Mucosa of descending colon (tissue), 3 donors: ENCODE measurements around the gene SPAG17. TPM values are rescaled to one million over a fixed set of nuclear protein-coding genes. Genes with fewer than 3 reads are reported as not detected.

Experiments
- ATAC-seq: fragments of 200-7000 bp; cut with Tn5 transposase; one replicate; pipeline ENCODE4 v1.9.1; 2020; ENCODE audit warnings: mild to moderate bottlenecking, moderate library complexity
- DNase-seq, 3 donors: peaks; one replicate each; pipeline ENCODE4 v3.0.0-alpha.2; 2020
- H3K36me3 ChIP-seq: fragments of 200-600 bp; one replicate; pipeline ENCODE4 v1.8.0; 2021; ENCODE audit warnings: low read depth, mild to moderate bottlenecking
- H3K4me1 ChIP-seq: fragments of 200-600 bp; one replicate; pipeline ENCODE4 v1.8.0; 2021; ENCODE audit warnings: low read depth, mild to moderate bottlenecking
- H3K4me3 ChIP-seq: fragments of 200-600 bp; one replicate; pipeline ENCODE4 v1.8.0; 2021; ENCODE audit warnings: mild to moderate bottlenecking
- H3K9me3 ChIP-seq: fragments of 200-600 bp; one replicate; pipeline ENCODE4 v1.8.0; 2021; ENCODE audit warnings: mild to moderate bottlenecking
- intact Hi-C, 2 donors: fragments of 100-400 bp; cut with DNase I in 1 of 2; cut with micrococcal nuclease in 1 of 2; formaldehyde crosslinking; loops; one replicate each; pipeline versions ENCODE4 v1.11.0 to v1.11.1; 2022; cut with DNase I, micrococcal nuclease
- total RNA-seq, 3 donors: library from RNA; stranded (reverse); fragmentation: NEBNext Ultra II Directional in 2 of 3; extraction: Animal tissue kit (Norgen Biotek cat#: 25700) in 2 of 3; gene quantifications; one replicate each; pipeline versions ENCODE4 v1.2.1 to v1.2.4, GENCODE V29; 2021 to 2023
- TF ChIP-seq, protein P1 (sequence below): fragments of 200-600 bp; IDR thresholded peaks from one replicate; pipeline ENCODE4 v1.8.0; 2022; ENCODE audit warnings: antibody characterized with exemption, mild to moderate bottlenecking
- donor health status: DM: no; HTN: no; CAD: no; lungs with moderate emphysema.
- donor health status: DM: no; HTN: no; CAD: no.
- donor health status: DM: no; HTN: yes; CAD: no.

Gene SPAG17
- total RNA-seq, 3 donors from 2014 or later = not detected

- no peak overlapping the region for H3K4me3 ChIP-seq
- H3K9me3 ChIP-seq = no peaks in the 10 kb centered on the region
- intact Hi-C loops = no loop called here
- DNase-seq (no peak), ATAC-seq (no peak)
- no peaks in the 10 kb centered on the region for H3K4me1 ChIP-seq
- TF ChIP-seq, protein P1, sequence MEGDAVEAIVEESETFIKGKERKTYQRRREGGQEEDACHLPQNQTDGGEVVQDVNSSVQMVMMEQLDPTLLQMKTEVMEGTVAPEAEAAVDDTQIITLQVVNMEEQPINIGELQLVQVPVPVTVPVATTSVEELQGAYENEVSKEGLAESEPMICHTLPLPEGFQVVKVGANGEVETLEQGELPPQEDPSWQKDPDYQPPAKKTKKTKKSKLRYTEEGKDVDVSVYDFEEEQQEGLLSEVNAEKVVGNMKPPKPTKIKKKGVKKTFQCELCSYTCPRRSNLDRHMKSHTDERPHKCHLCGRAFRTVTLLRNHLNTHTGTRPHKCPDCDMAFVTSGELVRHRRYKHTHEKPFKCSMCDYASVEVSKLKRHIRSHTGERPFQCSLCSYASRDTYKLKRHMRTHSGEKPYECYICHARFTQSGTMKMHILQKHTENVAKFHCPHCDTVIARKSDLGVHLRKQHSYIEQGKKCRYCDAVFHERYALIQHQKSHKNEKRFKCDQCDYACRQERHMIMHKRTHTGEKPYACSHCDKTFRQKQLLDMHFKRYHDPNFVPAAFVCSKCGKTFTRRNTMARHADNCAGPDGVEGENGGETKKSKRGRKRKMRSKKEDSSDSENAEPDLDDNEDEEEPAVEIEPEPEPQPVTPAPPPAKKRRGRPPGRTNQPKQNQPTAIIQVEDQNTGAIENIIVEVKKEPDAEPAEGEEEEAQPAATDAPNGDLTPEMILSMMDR = no peak
- H3K36me3 ChIP-seq = no peaks in the 10 kb centered on the region
Observed at GRCh38 chr1:117905019-117905418, 280.0 kb downstream of the SPAG17 start.

GRCh38 chr1:117904485-117904884 is 280.5 kb downstream of the SPAG17 start:
- H3K4me1 ChIP-seq = no peaks in the 10 kb centered on the region
- H3K9me3 ChIP-seq = no peaks in the 10 kb centered on the region
- TF ChIP-seq, protein P1 = no peak
- ATAC-seq (no peak), DNase-seq (no peak)
- intact Hi-C loops = no loop called here
- H3K4me3 ChIP-seq = no peak overlapping the region
- no peaks in the 10 kb centered on the region for H3K36me3 ChIP-seq
